ENCODE measurements around the gene ZNF638.
A peak's percentile ranks its signal among the peaks of the same experiment; 100 is the strongest.

The ZNF638 gene

GRCh38 chr2:71465961-71466300, 134.3 kb downstream of the ZNF638 start:
- DNase-seq = no peak
- intact Hi-C loops (cut with DNase I) = no loop called here

- DNase-seq = peak in 6 of 10 donors; percentile 14 to 87 (median 52)
- intact Hi-C loops (cut with DNase I) = no loop called here
Observed at GRCh38 chr2:71466301-71467179, 135.0 kb downstream of the ZNF638 start.

DNA sequence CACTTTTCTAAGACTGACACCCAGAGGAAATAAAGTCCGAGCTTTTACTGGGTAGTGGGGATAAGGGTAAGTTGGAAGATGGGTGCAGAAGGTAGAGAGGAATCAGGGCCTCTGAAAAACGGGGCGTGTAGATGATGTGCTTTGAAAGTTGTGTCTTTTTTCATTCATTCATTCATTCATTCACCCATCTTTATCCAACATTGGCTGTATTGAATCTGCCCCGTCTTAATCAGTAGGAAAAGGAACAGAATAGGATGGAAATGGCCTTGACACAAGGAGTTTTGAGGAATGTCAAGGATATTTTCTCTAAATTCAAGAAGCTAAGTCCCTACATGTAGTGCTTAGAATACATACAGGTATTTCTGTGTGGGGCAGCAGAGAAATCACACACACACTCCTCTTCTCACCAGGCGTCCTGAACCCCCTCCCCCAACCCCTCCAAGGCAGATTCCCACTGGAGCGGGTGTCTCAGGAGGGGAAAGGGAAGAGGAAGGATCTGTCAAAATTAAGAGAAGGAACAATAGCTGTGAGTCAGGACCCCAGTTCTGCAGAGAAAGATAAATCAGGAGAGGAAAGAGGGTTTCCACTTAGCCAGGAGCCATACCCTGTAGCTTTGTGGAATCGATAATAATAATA, 135.7 kb downstream of the ZNF638 start:
- intact Hi-C loops (cut with DNase I) = no loop called here
- no peak for DNase-seq

- no peak for DNase-seq
- intact Hi-C loops (cut with DNase I) = no loop called here
Observed at GRCh38 chr2:71468279-71469015, 136.9 kb downstream of the ZNF638 start.

DNA sequence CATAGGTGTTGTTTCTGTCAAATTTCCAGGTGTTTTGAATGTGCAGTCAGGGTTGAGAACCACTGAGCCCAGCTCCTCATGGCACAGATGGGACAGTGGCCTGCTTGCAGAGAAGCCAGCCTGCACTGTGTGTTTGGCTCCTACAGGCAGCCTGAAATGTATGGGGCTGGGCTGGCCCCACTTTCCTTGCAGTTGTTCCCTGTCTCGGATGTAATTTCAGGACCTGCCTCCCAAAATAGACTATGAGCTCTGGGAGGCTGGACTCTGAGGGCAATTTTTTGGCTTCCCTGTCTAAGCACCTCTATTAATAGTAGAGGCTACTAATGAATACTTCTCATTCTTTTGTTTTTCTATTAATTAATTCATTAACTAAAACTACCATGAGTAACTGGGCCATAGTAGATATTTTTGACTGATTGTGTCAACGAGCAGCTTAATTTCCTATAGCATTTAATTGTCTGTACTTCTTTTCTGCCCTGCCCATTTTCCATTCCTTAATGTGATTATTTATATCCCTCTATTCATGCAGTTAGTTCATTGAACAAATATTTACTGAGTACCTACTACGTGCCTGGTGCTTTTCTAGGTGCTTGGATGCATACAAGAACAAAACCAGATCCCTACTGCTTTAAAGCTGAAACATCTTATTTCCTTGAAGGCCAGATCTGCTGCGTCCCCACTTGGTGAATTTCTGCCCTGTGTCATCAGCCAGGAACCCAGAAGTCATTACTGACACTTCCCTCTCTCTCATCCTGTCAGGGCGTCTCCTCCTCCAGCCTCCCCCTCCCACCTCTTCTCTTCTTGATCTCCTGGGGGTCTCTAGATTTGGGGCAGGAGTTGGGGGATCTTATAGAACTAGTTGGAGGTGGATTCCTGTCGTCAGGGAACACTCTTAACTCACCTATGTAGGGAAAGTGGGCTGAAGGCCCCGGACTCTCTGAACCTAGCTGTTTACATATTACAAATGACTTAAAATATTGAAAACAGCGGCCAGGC, 138.1 kb downstream of the ZNF638 start:
- intact Hi-C loops (cut with DNase I) = no loop called here
- no peak for DNase-seq

- intact Hi-C loops (cut with DNase I) = no loop called here
- DNase-seq = no peak
Observed at GRCh38 chr2:71471276-71471675, 139.7 kb downstream of the ZNF638 start.

DNA sequence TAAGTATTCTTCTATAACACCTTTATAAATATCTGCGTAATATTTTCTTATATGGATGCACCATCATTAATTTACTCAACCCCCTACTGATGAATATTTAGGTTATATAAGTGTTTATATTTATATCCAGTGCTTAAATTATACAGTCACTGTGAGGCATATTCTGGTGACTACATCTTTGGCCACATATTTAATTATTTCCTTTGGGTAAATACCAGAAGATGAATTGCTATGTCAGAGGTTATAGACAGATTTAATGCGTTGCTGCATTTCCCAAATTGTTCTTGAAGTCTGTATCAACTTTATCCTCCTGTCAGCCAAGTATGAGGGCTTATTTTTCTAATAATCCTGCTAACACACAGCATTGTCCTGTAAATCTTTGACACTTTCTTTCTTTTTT, 140.4 kb downstream of the ZNF638 start:
- DNase-seq = no peak
- intact Hi-C loops (cut with DNase I) = no loop called here

- intact Hi-C loops (cut with DNase I) = no loop called here
- no peak for DNase-seq
Observed at GRCh38 chr2:71473346-71474031, 141.9 kb downstream of the ZNF638 start.

DNA sequence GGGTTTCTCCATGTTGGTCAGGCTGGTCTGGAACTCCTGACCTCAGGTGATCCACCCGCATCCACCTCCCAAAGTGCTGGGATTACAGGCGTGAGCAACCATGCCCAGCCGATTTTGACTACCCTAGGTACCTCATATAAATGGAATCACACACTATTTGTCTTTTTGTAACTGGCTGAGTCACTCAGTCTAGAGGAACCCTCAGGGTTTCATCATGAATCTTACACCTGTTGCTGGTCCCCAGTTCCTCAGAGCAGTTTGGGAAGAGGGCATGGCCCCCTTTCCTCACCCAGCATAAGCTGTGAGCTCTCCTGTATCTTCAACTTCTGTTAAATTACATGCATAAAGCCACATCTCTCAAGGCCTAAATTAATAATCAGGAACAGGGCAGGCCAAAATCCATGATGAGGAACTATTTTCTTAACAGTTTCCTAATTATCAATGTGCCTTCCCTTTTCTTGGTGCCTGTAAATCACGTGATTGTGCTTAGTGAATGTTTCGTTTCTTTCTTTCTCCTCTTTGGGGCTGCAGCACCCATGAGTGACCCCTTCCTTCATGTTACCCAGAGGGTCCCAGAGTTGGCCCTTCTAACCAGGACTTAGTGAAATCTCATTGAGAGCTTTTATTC, 142.6 kb downstream of the ZNF638 start:
- DNase-seq = no peak
- intact Hi-C loops (cut with DNase I) = no loop called here

- intact Hi-C loops (cut with DNase I) = no loop called here
- DNase-seq = no peak
Observed at GRCh38 chr2:71474744-71475397, 143.3 kb downstream of the ZNF638 start.

DNA sequence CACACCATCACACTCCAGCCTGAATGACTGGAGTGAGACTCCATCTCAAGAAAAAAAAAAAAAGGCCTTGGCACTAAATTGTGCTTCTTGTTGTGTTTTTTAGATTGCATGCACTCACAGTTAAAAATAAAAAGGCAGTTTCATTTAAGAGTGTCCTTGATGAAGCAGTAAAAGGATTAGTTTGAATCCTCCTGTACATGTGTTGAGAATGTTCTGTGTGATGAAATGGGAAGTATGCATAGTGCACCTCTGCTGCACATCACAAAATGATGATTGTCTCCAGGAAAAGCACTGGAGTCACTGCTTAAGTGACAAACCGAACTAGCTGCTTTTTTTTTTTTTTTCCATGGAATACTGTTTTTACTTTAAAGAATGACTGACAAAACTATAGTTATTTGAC, 144.9 kb downstream of the ZNF638 start:
- intact Hi-C loops (cut with DNase I) = no loop called here
- no peak for DNase-seq

DNA sequence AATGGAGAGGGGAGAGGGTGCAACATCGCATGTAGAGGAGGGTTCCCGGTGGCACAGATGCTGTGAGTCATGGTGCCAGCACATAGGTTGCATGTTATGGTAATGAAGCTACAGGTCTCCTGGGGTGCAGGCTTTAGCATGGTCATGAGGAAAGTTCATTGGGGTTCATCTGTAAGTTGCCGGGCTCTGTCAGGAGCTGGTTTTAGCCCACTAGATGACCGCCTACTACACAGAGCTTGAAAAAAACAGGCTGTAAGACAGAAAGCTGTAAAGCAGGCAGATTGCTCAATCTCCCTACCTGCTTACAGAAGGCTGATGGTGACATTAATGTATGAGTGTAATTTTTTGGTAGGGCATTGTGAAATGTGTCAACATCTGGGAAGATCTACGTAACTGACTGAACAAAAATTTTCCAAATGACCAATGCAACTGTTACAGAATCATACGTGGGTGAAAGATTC, 145.7 kb downstream of the ZNF638 start:
- intact Hi-C loops (cut with DNase I) = no loop called here
- no peak for DNase-seq

GRCh38 chr2:71478806-71479205, 147.2 kb downstream of the ZNF638 start:
- intact Hi-C loops (cut with DNase I) = no loop called here
- DNase-seq = peak in 1 of 10 donors; percentile 56

GRCh38 chr2:71479261-71479660, 147.7 kb downstream of the ZNF638 start:
- intact Hi-C loops (cut with DNase I) = no loop called here
- DNase-seq = no peak

GRCh38 chr2:71481111-71481510, 149.5 kb downstream of the ZNF638 start:
- DNase-seq = no peak
- intact Hi-C loops (cut with DNase I) = no loop called here

- intact Hi-C loops (cut with DNase I) = no loop called here
- DNase-seq = no peak
Observed at GRCh38 chr2:71482055-71482454, 150.5 kb downstream of the ZNF638 start.

- intact Hi-C loops (cut with DNase I) = no loop called here
- peak in 1 of 10 donors; percentile 59 for DNase-seq
Observed at GRCh38 chr2:71483246-71483645, 151.7 kb downstream of the ZNF638 start.

GRCh38 chr2:71484354-71484753, 152.8 kb downstream of the ZNF638 start:
- intact Hi-C loops (cut with DNase I) = no loop called here
- no peak for DNase-seq

Measured in posterior cingulate gyrus (tissue), 11 donors.